C4-2B (cell line): ENCODE measurements around the gene GTF2E1.
"Not testable (repeated sequence)": the region's sequence is repeated elsewhere in the genome, so short reads cannot be mapped to it uniquely, and the experiment has no call there.

ENCODE experiments used
- H3K27ac ChIP-seq: fragments of 450-650 bp; 2 replicates; pipeline ENCODE4 v1.5.1; 2017
- ZFX ChIP-seq: fragments of 450-650 bp; IDR thresholded peaks from 2 replicates; pipeline ENCODE4 v1.6.1; 2017
- TF ChIP-seq, protein P1 (sequence below): fragments of 450-650 bp; conservative IDR thresholded peaks from 2 replicates; pipeline ENCODE4 v1.5.1; 2017; ENCODE audit warnings: mild to moderate bottlenecking

GTF2E1 gene

DNA sequence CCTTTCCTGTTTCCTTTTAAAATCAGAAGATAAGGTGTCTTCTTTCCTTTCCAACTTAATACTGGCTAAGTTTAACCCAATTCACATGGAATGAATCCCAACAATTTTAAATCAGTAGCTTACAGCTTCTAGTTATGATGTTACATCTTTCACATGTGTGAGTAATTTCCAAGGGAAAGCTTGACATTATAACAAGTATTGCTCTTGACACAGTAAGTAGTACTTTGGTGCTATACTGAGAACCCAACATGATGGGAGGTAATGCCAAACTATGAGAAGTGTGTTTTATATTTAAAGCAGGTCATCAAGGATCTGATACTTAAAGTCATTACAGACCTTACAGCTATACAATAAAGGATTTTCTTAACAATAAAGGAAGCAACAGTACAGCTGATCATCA is 29.3 kb upstream of the GTF2E1 start:
- no peak overlapping the region for H3K27ac ChIP-seq
- TF ChIP-seq, protein P1, sequence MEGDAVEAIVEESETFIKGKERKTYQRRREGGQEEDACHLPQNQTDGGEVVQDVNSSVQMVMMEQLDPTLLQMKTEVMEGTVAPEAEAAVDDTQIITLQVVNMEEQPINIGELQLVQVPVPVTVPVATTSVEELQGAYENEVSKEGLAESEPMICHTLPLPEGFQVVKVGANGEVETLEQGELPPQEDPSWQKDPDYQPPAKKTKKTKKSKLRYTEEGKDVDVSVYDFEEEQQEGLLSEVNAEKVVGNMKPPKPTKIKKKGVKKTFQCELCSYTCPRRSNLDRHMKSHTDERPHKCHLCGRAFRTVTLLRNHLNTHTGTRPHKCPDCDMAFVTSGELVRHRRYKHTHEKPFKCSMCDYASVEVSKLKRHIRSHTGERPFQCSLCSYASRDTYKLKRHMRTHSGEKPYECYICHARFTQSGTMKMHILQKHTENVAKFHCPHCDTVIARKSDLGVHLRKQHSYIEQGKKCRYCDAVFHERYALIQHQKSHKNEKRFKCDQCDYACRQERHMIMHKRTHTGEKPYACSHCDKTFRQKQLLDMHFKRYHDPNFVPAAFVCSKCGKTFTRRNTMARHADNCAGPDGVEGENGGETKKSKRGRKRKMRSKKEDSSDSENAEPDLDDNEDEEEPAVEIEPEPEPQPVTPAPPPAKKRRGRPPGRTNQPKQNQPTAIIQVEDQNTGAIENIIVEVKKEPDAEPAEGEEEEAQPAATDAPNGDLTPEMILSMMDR: no peak
- no peak for TF ChIP-seq ZFX

- H3K27ac ChIP-seq: not testable (repeated sequence)
These were observed 23.2 kb upstream of the GTF2E1 start for GRCh38 chr3:120719167-120719834.

DNA sequence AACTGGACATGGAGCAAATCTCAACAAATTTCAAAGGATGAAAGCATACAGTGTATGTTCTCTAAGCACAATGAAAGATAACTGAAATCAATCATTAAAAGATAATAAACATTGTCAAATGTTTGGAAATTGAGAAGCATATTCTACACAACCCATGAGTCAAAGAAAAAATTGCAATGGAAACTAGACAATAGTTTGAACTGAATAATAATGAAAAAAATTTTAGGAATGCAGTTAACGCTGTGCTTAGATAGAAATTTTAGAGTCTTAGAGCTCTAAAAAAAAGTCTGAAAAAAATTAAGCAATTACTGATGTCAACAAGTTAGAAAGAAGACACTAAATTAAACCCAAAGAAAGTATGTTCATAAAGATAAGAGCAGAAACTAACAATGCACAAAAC is 15.8 kb upstream of the GTF2E1 start:
- no peak overlapping the region for H3K27ac ChIP-seq
- TF ChIP-seq, protein P1: no peak
- no peak for TF ChIP-seq ZFX

DNA sequence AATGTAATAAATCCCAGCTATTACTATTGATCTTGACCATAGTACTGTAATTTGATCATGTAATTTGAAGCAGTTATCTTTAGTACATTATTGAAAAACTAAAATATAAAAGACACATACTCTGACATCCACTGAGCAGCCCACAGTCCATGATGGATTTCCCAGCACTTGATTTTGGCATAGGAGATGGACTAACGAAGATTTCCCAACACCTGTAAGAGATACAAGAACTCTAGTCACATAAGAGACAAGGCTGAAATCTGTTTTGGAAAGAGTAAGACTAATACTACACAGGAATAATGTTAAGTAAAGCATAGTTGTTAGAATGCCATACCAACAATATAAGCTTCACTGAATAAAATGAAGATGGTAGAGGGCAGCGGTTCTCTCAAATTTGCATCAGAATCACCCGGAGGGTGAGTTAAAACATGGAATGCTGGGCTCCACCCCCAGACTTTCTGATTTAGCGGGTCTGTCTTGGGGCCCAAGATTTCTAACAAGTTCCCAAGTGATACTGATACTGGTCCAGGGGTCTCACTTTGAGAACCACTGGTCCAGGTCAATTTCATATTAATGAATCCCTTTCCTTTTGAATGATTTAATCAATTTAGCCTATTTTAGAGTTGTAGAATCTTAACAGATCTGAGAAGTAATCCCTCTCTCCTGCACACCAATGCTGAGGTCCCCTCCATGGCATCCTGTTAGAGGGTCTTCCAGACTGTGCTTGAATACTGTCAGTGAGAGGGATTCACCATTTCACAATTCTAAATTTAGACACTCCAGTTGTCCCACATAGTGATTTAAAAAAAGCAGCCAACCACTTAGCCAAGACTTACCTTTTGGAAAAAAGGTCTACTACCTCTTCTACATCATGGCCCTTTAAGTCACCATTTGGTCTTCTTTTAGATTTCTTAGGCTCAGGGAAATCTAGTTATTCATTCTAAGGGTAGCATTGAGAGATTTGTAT is 11.7 kb upstream of the GTF2E1 start:
- no peak overlapping the region for H3K27ac ChIP-seq
- no peak for TF ChIP-seq ZFX
- TF ChIP-seq, protein P1: no peak

GRCh38 chr3:120738006-120738405 is 4.5 kb upstream of the GTF2E1 start:
- not testable (repeated sequence) for H3K27ac ChIP-seq

- no peak for TF ChIP-seq ZFX
- TF ChIP-seq, protein P1: no peak
- no peak overlapping the region for H3K27ac ChIP-seq
These were observed 1.2 kb upstream of the GTF2E1 start for GRCh38 chr3:120741320-120741719.

DNA sequence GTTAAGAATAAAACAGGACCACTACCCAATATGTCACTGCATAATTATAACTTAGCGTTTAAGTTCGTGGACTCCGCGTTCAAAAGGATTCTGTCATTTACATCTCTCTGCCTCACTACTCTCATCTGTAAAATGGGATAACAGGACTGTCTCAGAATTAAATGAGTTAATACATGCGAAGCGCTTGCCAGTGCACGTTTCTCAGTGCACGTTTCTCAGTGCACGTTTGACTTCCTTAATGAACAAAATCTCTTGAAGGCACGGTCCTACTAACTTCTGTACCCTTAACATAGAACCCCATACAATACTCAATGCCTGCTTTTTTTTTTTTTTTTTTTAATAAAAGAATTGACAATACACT is 727 bp upstream of the GTF2E1 start:
- TF ChIP-seq, protein P1: no peak
- TF ChIP-seq ZFX: no peak
- H3K27ac ChIP-seq: peak overlapping the region; percentile 96

DNA sequence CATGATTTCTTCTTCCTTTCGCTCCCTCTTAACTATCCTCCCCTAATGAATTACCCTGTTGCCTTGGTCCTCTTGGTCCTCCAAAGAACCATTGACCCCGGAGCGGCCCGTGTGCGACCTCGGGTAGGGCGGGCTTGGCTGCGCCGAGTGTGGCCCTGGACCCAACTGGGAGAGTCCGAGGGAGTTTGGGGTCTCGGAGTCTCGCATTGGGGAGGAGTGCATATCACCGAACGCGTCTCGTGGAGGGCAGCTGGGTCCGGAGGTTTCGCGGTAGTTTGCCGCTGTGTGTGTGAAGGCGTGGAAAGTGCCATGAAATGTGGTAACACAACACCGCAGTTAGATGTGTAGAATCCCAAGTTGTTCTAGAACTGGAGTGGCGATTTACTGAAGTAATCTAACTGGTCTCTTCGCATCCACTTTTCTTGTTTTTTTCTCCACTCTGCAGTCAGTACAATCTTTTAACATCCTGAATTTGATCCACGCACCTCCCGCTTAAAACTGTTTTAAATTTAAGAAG is 363 bp downstream of the GTF2E1 start:
- TF ChIP-seq, protein P1: no peak
- TF ChIP-seq ZFX: no peak
- H3K27ac ChIP-seq: peak overlapping the region; percentile 96
